Suppressor macrophage (primary cell): Measurements from ENCODE around the gene POLDIP3.
"Not testable (repeated sequence)": the region's sequence is repeated elsewhere in the genome, so short reads cannot be mapped to it uniquely, and the experiment has no call there.

Experiments
- DNase-seq, 4 experiments: peaks; one replicate each; pipeline ENCODE4 v3.0.0-alpha.2; 2020 to 2022

Gene POLDIP3

GRCh38 chr22:42619261-42620063 is 4.8 kb upstream of the POLDIP3 start:
- DNase-seq = no peak

- DNase-seq = no peak
Measured at GRCh38 chr22:42617155-42617983, 2.7 kb upstream of the POLDIP3 start.

GRCh38 chr22:42615860-42616175 is 1.1 kb upstream of the POLDIP3 start:
- DNase-seq = not testable (repeated sequence)

- DNase-seq = peak; percentile 94 to 98 (median 96)
Measured at GRCh38 chr22:42615092-42615859, 593 bp upstream of the POLDIP3 start.

GRCh38 chr22:42613872-42614301 is 796 bp downstream of the POLDIP3 start:
- DNase-seq = peak; percentile 54 to 80 (median 66)

- no peak for DNase-seq
Measured at GRCh38 chr22:42612336-42612735, 2.3 kb downstream of the POLDIP3 start.

- peak in 3 of 4 experiments; percentile 43 to 53 (median 46) for DNase-seq
Measured at GRCh38 chr22:42611051-42611450, 3.6 kb downstream of the POLDIP3 start.

GRCh38 chr22:42610186-42610585 is 4.5 kb downstream of the POLDIP3 start:
- DNase-seq = peak in 1 of 4 experiments; percentile 31

- DNase-seq = no peak
Measured at GRCh38 chr22:42608823-42609361, 5.8 kb downstream of the POLDIP3 start.

- DNase-seq = no peak
Measured at GRCh38 chr22:42608136-42608822, 6.4 kb downstream of the POLDIP3 start.

- not testable (repeated sequence) for DNase-seq
Measured at GRCh38 chr22:42607641-42608040, 7.0 kb downstream of the POLDIP3 start.

GRCh38 chr22:42604403-42604802 is 10.3 kb downstream of the POLDIP3 start:
- no peak for DNase-seq

- DNase-seq = no peak
Measured at GRCh38 chr22:42603427-42603826, 11.3 kb downstream of the POLDIP3 start.

GRCh38 chr22:42602470-42602869 is 12.2 kb downstream of the POLDIP3 start:
- DNase-seq = no peak

- DNase-seq = no peak
Measured at GRCh38 chr22:42601879-42602465, 12.7 kb downstream of the POLDIP3 start.

- DNase-seq = peak in 1 of 4 experiments; percentile 17
Measured at GRCh38 chr22:42596863-42597530, 17.7 kb downstream of the POLDIP3 start.

- DNase-seq = no peak
Measured at GRCh38 chr22:42596336-42596735, 18.3 kb downstream of the POLDIP3 start.

GRCh38 chr22:42595434-42595833 is 19.2 kb downstream of the POLDIP3 start:
- DNase-seq = no peak

GRCh38 chr22:42591987-42592386 is 22.7 kb downstream of the POLDIP3 start:
- DNase-seq = no peak

GRCh38 chr22:42587588-42588175 is 27.0 kb downstream of the POLDIP3 start:
- peak; percentile 58 to 78 (median 74) for DNase-seq

GRCh38 chr22:42586381-42586780 is 28.3 kb downstream of the POLDIP3 start:
- DNase-seq = peak in 1 of 4 experiments; percentile 30
